ENCODE measurements around the gene MYO1B. TPM values are rescaled to one million over a fixed set of nuclear protein-coding genes. Genes with fewer than 3 reads are reported as not detected.
A peak's percentile ranks its signal among the peaks of the same experiment; 100 is the strongest.

Gene MYO1B
- 88.0 and 93.0 TPM in 2 replicates for total RNA-seq (2014; rRNA removed)
- Bru-seq, nascent RNA, result percentile 90 among the genes with signal in this experiment
- percentile 81 among the genes with signal in this experiment for BruChase-seq, experiment 1, labeled RNA remaining after a 6-hour chase
- BruChase-seq, experiment 2, labeled RNA remaining after a 2-hour chase, result percentile 79 among the genes with signal in this experiment
- long read RNA-seq, full-length matches to known transcripts, result 89 of 187 reads
- long read RNA-seq, partial matches to known transcripts, result 49 of 187 reads
- long read RNA-seq, other reads (novel, unspliced or antisense), result 49 of 187 reads

DNA sequence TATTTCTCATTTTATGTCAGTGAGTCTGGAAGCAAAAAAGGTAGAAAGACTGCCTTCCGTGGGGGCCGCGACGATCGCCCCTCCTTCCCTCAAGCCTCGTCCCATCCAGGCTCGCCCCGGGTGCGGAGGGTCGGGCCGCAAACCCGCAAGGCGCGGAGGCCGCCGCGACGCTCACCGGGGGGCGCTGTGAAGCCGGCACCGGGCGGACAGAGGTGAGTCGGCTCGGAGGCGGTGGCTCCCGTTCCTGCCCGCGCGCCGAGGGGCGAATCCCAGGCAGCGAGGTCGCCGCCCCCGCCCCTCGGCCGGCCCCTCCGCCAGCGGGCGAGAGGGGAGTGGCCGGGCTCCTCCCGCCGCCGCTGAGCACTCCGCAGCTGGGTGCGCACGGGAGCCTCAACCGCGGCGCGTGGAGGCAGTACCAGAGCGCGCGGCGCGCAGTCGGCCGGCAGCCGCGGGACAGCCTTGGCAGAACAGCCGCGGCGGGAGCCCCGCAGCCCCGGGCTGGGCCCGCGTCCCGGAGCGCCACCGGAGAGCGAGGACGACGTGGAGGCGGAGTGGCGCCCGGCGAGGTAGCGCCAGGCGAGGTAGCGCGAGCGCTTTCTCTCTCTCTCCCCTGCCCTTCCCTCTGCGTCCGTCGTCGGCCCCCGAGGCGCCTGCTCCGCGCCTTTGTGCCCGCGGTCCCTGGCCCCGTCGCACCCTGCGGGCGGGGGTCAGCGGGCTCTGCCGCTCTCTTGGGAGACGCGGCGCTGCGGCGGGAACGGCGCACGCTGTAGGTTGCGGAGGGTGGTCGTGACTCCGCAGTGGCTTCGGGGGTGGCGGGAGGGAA, at the start of gene MYO1B:
TSS of gene MYO1B (plus strand) at position 359 of the 823 bp plus-strand sequence. CDS start 31,492 bp downstream, outside the sequence.
- peak within 1 kb of the TSS; percentile 93 for H3K4me2 ChIP-seq (ENCODE audit: low read length)
- CTCF ChIA-PET, result no interaction called here
- peak; percentile 75 for ATAC-seq
- peak within 1 kb of the TSS; percentile 39 for H3K27ac ChIP-seq (ENCODE audit: low read length)
- BruUV-seq (replicated peaks), result no TSS peak
- POLR2A ChIA-PET (ENCODE audit: unreplicated experiment), result interaction anchor here (0.5 kb wide), 1 partner anchor 192 kb away, joined by 3 read pairs; no protein-coding TSS in a partner anchor
- H3K9me2 ChIP-seq (replicated peaks; ENCODE audit: low read length), result no peaks in the 10 kb centered on the region
- H3K9ac ChIP-seq (ENCODE audit: low read length), result peak within 1 kb of the TSS; percentile 77
- no peaks in the 10 kb centered on the region for H3K9me3 ChIP-seq (ENCODE audit: low read length)
- H3K27me3 ChIP-seq (ENCODE audit: low read length), result no peaks in the 10 kb centered on the region
- peak within 1 kb of the TSS; percentile 90 for H3K4me3 ChIP-seq (ENCODE audit: low read length)
- 0 out of 2 replicates have a peak, but pooled peaks cover 2% of the 10 kb centered on the region for H3K36me3 ChIP-seq (ENCODE audit: low read depth, low read length)
- peaks cover 49% of the 10 kb centered on the region for H3K79me2 ChIP-seq (ENCODE audit: low read length)
- H3K4me1 ChIP-seq (ENCODE audit: insufficient read depth, low read length), result peaks cover 43% of the 10 kb centered on the region
- peak within 1 kb of the TSS; percentile 79 for H2AFZ ChIP-seq (ENCODE audit: low read length)
- TF ChIP-seq, protein P1, sequence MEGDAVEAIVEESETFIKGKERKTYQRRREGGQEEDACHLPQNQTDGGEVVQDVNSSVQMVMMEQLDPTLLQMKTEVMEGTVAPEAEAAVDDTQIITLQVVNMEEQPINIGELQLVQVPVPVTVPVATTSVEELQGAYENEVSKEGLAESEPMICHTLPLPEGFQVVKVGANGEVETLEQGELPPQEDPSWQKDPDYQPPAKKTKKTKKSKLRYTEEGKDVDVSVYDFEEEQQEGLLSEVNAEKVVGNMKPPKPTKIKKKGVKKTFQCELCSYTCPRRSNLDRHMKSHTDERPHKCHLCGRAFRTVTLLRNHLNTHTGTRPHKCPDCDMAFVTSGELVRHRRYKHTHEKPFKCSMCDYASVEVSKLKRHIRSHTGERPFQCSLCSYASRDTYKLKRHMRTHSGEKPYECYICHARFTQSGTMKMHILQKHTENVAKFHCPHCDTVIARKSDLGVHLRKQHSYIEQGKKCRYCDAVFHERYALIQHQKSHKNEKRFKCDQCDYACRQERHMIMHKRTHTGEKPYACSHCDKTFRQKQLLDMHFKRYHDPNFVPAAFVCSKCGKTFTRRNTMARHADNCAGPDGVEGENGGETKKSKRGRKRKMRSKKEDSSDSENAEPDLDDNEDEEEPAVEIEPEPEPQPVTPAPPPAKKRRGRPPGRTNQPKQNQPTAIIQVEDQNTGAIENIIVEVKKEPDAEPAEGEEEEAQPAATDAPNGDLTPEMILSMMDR (conservative IDR thresholded peaks at IDR 0.05; ENCODE audit: low read depth, low read length), result peak; percentile 70
- no peak for TF ChIP-seq EZH2phosphoT487 (IDR thresholded peaks at IDR 0.05; ENCODE audit: borderline replicate concordance, low read length)
- peak; percentile 88 for DNase-seq
- H3F3A ChIP-seq (ENCODE audit: low read length, unreplicated experiment), result peaks cover 6% of the 10 kb centered on the region
- intact Hi-C loops (cut with micrococcal nuclease), result loop anchor here (1.0 to 5.0 kb wide), 5 partner anchors 67 to 277 kb away; no protein-coding TSS in a partner anchor
- peaks cover 32% of the 10 kb centered on the region for H4K20me1 ChIP-seq (ENCODE audit: low read length)

DNA sequence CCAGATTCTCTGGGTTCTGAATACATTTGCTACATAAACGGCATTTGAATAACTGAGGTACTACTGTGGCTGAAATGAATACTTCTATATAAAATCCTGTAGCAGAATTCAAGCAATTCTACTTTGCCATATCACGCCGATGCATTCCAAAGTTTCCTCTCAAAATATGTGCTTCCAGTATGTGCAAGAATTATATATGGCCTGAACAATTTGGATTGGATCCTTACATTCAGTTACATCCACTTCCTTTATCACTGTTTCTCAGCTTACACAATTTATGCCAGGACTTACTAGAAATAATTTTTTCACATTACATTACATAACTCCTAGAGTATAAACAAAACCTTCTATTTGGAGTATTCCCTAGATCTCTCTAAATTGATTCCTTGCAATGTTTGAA, 48.1 kb upstream of the MYO1B start:
- no peak overlapping the region for H2AFZ ChIP-seq (ENCODE audit: low read length)
- H3K4me2 ChIP-seq (ENCODE audit: low read length), result no peak overlapping the region
- intact Hi-C loops (cut with micrococcal nuclease), result no loop called here
- TF ChIP-seq, protein P1 (conservative IDR thresholded peaks at IDR 0.05; ENCODE audit: low read depth, low read length), result no peak
- TF ChIP-seq EZH2 (IDR thresholded peaks at IDR 0.05; ENCODE audit: low read length, unreplicated experiment), result no peak
- no peak for TF ChIP-seq EZH2phosphoT487 (IDR thresholded peaks at IDR 0.05; ENCODE audit: borderline replicate concordance, low read length)
- H3K4me1 ChIP-seq (ENCODE audit: insufficient read depth, low read length), result peaks cover 19% of the 10 kb centered on the region
- CTCF ChIA-PET, result no interaction called here
- H3K9ac ChIP-seq (ENCODE audit: low read length), result no peak overlapping the region
- H3K4me3 ChIP-seq (ENCODE audit: low read length), result no peak overlapping the region
- no TSS peak for BruUV-seq (replicated peaks)
- DNase-seq (no peak), ATAC-seq (no peak)
- H3K9me3 ChIP-seq (ENCODE audit: low read length), result no peaks in the 10 kb centered on the region
- H3K36me3 ChIP-seq (ENCODE audit: low read depth, low read length), result no peaks in the 10 kb centered on the region
- no peak overlapping the region for H3K27ac ChIP-seq (ENCODE audit: low read length)
- POLR2A ChIA-PET (ENCODE audit: unreplicated experiment), result no interaction called here
- no peaks in the 10 kb centered on the region for H4K20me1 ChIP-seq (ENCODE audit: low read length)
- H3K27me3 ChIP-seq (ENCODE audit: low read length), result no peaks in the 10 kb centered on the region
- H3F3A ChIP-seq (ENCODE audit: low read length, unreplicated experiment), result no peaks in the 10 kb centered on the region
- no peaks in the 10 kb centered on the region for H3K79me2 ChIP-seq (ENCODE audit: low read length)
- no peaks in the 10 kb centered on the region for H3K9me2 ChIP-seq (replicated peaks; ENCODE audit: low read length)

All from PC-3 (cell line).